22Rv1 (cell line): ENCODE measurements around the gene CELA2B.

Source experiments
- ZFX ChIP-seq: fragments of 450-650 bp; IDR thresholded peaks from 2 replicates; pipeline ENCODE4 v1.6.1; 2017; ENCODE audit warnings: antibody characterized with exemption, borderline replicate concordance
- TF ChIP-seq, protein P1 (sequence below): fragments of 450-650 bp; IDR thresholded peaks from 2 replicates; pipeline ENCODE4 v1.5.1; 2017; ENCODE audit warnings: mild to moderate bottlenecking

DNA sequence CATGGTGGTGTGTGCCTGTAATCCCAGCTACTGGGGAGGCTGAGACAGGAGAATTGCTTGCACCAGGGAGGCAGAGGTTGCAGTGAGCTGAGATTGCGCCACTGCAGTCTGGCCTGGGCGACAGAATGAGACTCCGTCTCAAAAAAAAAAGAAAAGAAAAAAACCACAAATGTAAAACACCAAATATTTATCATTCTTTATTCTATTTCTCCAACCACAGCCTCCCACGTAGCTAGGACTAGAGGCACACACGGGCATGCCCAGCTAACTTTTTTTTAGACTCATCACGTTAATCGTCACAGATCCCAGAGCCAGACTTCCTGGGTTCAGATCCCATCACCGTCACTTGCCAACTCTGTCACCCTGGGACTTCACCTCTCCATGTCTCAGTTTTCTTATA is 64.3 kb downstream of the CELA2B start:
- TF ChIP-seq, protein P1, sequence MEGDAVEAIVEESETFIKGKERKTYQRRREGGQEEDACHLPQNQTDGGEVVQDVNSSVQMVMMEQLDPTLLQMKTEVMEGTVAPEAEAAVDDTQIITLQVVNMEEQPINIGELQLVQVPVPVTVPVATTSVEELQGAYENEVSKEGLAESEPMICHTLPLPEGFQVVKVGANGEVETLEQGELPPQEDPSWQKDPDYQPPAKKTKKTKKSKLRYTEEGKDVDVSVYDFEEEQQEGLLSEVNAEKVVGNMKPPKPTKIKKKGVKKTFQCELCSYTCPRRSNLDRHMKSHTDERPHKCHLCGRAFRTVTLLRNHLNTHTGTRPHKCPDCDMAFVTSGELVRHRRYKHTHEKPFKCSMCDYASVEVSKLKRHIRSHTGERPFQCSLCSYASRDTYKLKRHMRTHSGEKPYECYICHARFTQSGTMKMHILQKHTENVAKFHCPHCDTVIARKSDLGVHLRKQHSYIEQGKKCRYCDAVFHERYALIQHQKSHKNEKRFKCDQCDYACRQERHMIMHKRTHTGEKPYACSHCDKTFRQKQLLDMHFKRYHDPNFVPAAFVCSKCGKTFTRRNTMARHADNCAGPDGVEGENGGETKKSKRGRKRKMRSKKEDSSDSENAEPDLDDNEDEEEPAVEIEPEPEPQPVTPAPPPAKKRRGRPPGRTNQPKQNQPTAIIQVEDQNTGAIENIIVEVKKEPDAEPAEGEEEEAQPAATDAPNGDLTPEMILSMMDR: no peak
- no peak for TF ChIP-seq ZFX
